Cardiac muscle cell (in vitro differentiated cells and primary cell): ENCODE results near the gene ACTL9. TPM values are rescaled to one million over a fixed set of nuclear protein-coding genes. Genes with fewer than 3 reads are reported as not detected.

Source experiments
- DNase-seq, 2 donors: peaks; one replicate each; pipeline versions ENCODE4 v3.0.0 to v3.0.0-alpha.2; 2010 to 2017; ENCODE audit warnings: low read depth in 1 of 2, low spot score in 1 of 2
- H3K27ac ChIP-seq: fragments of 200-600 bp; sonication (generic); 2 replicates; pipeline ENCODE4 v1.5.1; 2016
- H3K27me3 ChIP-seq: fragments of 200-600 bp; sonication (generic); 2 replicates; pipeline ENCODE4 v1.6.0; 2016; ENCODE audit warnings: control low read depth
- H3K36me3 ChIP-seq: fragments of 200-600 bp; sonication (generic); 2 replicates; pipeline ENCODE4 v1.5.1; 2016; ENCODE audit warnings: control low read depth
- H3K4me1 ChIP-seq: fragments of 200-600 bp; sonication (generic); 2 replicates; pipeline ENCODE4 v1.8.1; 2017; ENCODE audit warnings: low read depth, mild to moderate bottlenecking, mixed run types
- H3K4me3 ChIP-seq: fragments of 200-600 bp; sonication (generic); 2 replicates; pipeline ENCODE4 v1.5.1; 2016; ENCODE audit warnings: mild to moderate bottlenecking
- H3K9me3 ChIP-seq: fragments of 200-600 bp; sonication (generic); 2 replicates; pipeline ENCODE4 v1.5.1; 2017; ENCODE audit warnings: low read depth, mild to moderate bottlenecking, control low read depth
- polyA plus RNA-seq: library from polyadenylated mRNA; unstranded; fragments of >200 nt; fragmentation: Nextera tagmentation; extraction: Ambion mirVana; gene quantifications from 2 replicates; pipeline ENCODE4 v1.2.1, GENCODE V29; 2016
- total RNA-seq: library from RNA; depleted of rRNA; stranded (reverse); fragments of >200 nt; gene quantifications from 2 replicates; pipeline ENCODE4 v1.2.3, GENCODE V29; 2016
- TF ChIP-seq, protein P1 (sequence below): IDR thresholded peaks from 2 replicates; pipeline ENCODE4 v1.5.1; 2012; ENCODE audit warnings: low read depth, mild to moderate bottlenecking, low read length

ACTL9 gene
- total and polyA plus RNA-seq, 2 experiments from 2014 or later, result not detected

DNA sequence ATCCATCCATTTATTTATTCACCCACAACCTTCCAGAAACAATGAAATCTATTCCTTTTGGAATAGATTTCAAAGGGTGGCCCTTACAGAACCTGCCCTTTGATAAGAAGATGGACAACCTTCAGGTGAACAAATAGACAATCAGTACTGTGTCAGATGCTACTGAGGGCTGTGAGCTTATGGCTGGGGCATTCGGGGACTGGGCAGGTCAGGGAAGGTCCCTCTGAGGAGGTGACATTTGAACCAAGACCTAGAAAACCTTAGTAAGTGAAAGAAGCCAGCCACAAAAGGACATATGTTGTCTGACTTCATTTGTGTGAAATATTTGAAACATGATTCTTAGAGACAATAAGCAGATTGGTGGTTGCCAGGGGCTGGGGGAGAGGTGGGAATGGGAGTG lies 15.7 kb downstream of the ACTL9 start:
- no peaks in the 10 kb centered on the region for H3K27me3 ChIP-seq
- no peak overlapping the region for H3K4me3 ChIP-seq
- no peaks in the 10 kb centered on the region for H3K4me1 ChIP-seq
- H3K36me3 ChIP-seq, result no peaks in the 10 kb centered on the region
- no peak overlapping the region for H3K27ac ChIP-seq
- H3K9me3 ChIP-seq, result no peaks in the 10 kb centered on the region
- DNase-seq, result no peak
- TF ChIP-seq, protein P1, sequence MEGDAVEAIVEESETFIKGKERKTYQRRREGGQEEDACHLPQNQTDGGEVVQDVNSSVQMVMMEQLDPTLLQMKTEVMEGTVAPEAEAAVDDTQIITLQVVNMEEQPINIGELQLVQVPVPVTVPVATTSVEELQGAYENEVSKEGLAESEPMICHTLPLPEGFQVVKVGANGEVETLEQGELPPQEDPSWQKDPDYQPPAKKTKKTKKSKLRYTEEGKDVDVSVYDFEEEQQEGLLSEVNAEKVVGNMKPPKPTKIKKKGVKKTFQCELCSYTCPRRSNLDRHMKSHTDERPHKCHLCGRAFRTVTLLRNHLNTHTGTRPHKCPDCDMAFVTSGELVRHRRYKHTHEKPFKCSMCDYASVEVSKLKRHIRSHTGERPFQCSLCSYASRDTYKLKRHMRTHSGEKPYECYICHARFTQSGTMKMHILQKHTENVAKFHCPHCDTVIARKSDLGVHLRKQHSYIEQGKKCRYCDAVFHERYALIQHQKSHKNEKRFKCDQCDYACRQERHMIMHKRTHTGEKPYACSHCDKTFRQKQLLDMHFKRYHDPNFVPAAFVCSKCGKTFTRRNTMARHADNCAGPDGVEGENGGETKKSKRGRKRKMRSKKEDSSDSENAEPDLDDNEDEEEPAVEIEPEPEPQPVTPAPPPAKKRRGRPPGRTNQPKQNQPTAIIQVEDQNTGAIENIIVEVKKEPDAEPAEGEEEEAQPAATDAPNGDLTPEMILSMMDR, result no peak

GRCh38 chr19:8682472-8682871 lies 16.1 kb downstream of the ACTL9 start:
- TF ChIP-seq, protein P1, result no peak
- H3K36me3 ChIP-seq, result no peaks in the 10 kb centered on the region
- no peak overlapping the region for H3K4me3 ChIP-seq
- H3K27ac ChIP-seq, result no peak overlapping the region
- no peaks in the 10 kb centered on the region for H3K27me3 ChIP-seq
- H3K4me1 ChIP-seq, result no peaks in the 10 kb centered on the region
- no peak for DNase-seq
- no peaks in the 10 kb centered on the region for H3K9me3 ChIP-seq

GRCh38 chr19:8681345-8682029 lies 17.1 kb downstream of the ACTL9 start:
- no peaks in the 10 kb centered on the region for H3K4me1 ChIP-seq
- DNase-seq, result no peak
- H3K4me3 ChIP-seq, result no peak overlapping the region
- no peaks in the 10 kb centered on the region for H3K27me3 ChIP-seq
- no peaks in the 10 kb centered on the region for H3K36me3 ChIP-seq
- H3K27ac ChIP-seq, result no peak overlapping the region
- no peaks in the 10 kb centered on the region for H3K9me3 ChIP-seq
- TF ChIP-seq, protein P1, result no peak

- Histone ChIP-seq H3K9me3 (no peaks in the 10 kb centered on the region), H3K4me3 (no peak overlapping the region), H3K27ac (no peak overlapping the region), H3K4me1 (no peaks in the 10 kb centered on the region), H3K36me3 (no peaks in the 10 kb centered on the region), H3K27me3 (no peaks in the 10 kb centered on the region)
- TF ChIP-seq, protein P1, result no peak
- no peak for DNase-seq
Observed at GRCh38 chr19:8680676-8681344, 17.8 kb downstream of the ACTL9 start.

GRCh38 chr19:8678244-8678807 lies 20.3 kb downstream of the ACTL9 start:
- DNase-seq, result no peak
- H3K27me3 ChIP-seq, result no peaks in the 10 kb centered on the region
- H3K36me3 ChIP-seq, result no peaks in the 10 kb centered on the region
- H3K4me3 ChIP-seq, result no peak overlapping the region
- H3K9me3 ChIP-seq, result no peaks in the 10 kb centered on the region
- H3K4me1 ChIP-seq, result no peaks in the 10 kb centered on the region
- no peak overlapping the region for H3K27ac ChIP-seq
- TF ChIP-seq, protein P1, result no peak
